Panc1 (cell line): ENCODE results near the gene AVL9. TPM values are rescaled to one million over a fixed set of nuclear protein-coding genes. Genes with fewer than 3 reads are reported as not detected.

Source experiments
- ATAC-seq: fragments of 200-7000 bp; cut with Tn5 transposase; 2 replicates; pipeline ENCODE4 v1.9.1; 2020; ENCODE audit warnings: mild to moderate bottlenecking, moderate library complexity
- BruUV-seq: library from RNA; stranded (reverse); fragments of 400-500 nt; replicated peaks from 2 replicates; lab custom pipeline; 2021; lab: Mats Ljungman, UMichigan
- CTCF ChIA-PET: fragments of 300-600 bp; sonication (Branson Sonifier 250); formaldehyde crosslinking; loops from one replicate; lab custom pipeline; 2022; ENCODE audit warnings: antibody characterized with exemption; lab: Charles Lee
- POLR2A ChIA-PET: fragments of 300-600 bp; sonication (Branson Sonifier 250); formaldehyde crosslinking; loops from one replicate; lab custom pipeline; 2022; ENCODE audit warnings: antibody characterized with exemption; lab: Charles Lee
- DNase-seq: peaks from one replicate; pipeline ENCODE4 v3.0.0-alpha.2; 2010; ENCODE audit warnings: low read depth, low spot score
- H3K27ac ChIP-seq: 2 replicates; pipeline ENCODE4 v1.5.1; 2011; ENCODE audit warnings: mild to moderate bottlenecking, low read length, inconsistent platforms
- H3K27me3 ChIP-seq: fragments of 200-500 bp; sonication (Bioruptor generic); 2 replicates; pipeline ENCODE4 v1.6.0; 2014; ENCODE audit warnings: low read length, inconsistent platforms; ENCODE audit not compliant: control insufficient read depth, insufficient read depth
- H3K36me3 ChIP-seq: fragments of 200-500 bp; sonication (Bioruptor generic); 2 replicates; pipeline ENCODE4 v1.5.1; 2014; ENCODE audit warnings: inconsistent platforms, mild to moderate bottlenecking, low read length, moderate library complexity; ENCODE audit not compliant: control insufficient read depth, insufficient read depth
- H3K4me1 ChIP-seq: 2 replicates; pipeline ENCODE4 v1.5.1; 2011; ENCODE audit warnings: inconsistent platforms, mild to moderate bottlenecking, low read length, moderate library complexity; ENCODE audit not compliant: control insufficient read depth, insufficient read depth
- H3K4me3 ChIP-seq, 2 experiments: 2 replicates each; pipeline ENCODE4 v1.5.1; 2011 to 2012; ENCODE audit warnings: low read depth in 2 of 2, low read length in 2 of 2, mild to moderate bottlenecking in 2 of 2, inconsistent platforms in 1 of 2, moderate library complexity in 1 of 2
- H3K9me3 ChIP-seq: fragments of 200-500 bp; sonication (Bioruptor generic); 2 replicates; pipeline ENCODE4 v1.5.1; 2014; ENCODE audit warnings: low read depth, mild to moderate bottlenecking, inconsistent platforms, low read length, moderate library complexity; ENCODE audit not compliant: control insufficient read depth, insufficient read depth
- CTCF ChIP-seq: fragments of 450-650 bp; IDR thresholded peaks from 2 replicates; pipeline ENCODE4 v1.5.1; 2017; ENCODE audit warnings: mild to moderate bottlenecking
- POLR2AphosphoS5 ChIP-seq: IDR thresholded peaks from 2 replicates; pipeline ENCODE4 v1.6.1; 2012; ENCODE audit warnings: mild to moderate bottlenecking, low read depth, low read length, moderate library complexity
- REST ChIP-seq, 2 experiments: IDR thresholded peaks; 2 replicates each; pipeline ENCODE4 v1.6.1; 2011 to 2012; ENCODE audit warnings: low read depth in 2 of 2, control low read depth in 1 of 2, low read length in 1 of 2, mild to moderate bottlenecking in 1 of 2, moderate library complexity in 1 of 2; ENCODE audit not compliant: insufficient read depth in 1 of 2
- SIN3A ChIP-seq: IDR thresholded peaks from 2 replicates; pipeline ENCODE4 v1.6.1; 2012; ENCODE audit warnings: low read depth, mild to moderate bottlenecking, low read length, moderate library complexity, borderline replicate concordance; ENCODE audit not compliant: insufficient read depth
- TCF7L2 ChIP-seq: IDR thresholded peaks from 2 replicates; pipeline ENCODE4 v1.6.1; 2011; ENCODE audit warnings: mild to moderate bottlenecking, low read depth, low read length, inconsistent platforms
- in situ Hi-C: cut with HindIII; loops from 2 replicates; pipeline ENCODE4 v1.10.0; 2016; ENCODE audit warnings: low sequenced_read_pairs, low pct_unique_long_range_greater_than_20kb
- intact Hi-C: fragments of 100-400 bp; cut with micrococcal nuclease; formaldehyde crosslinking; loops from one replicate; pipeline ENCODE4 v1.10.0; 2022; ENCODE audit not compliant: unreplicated experiment
- total RNA-seq: library from RNA; stranded (reverse); gene quantifications from one replicate; pipeline ENCODE4 v1.2.1, GENCODE V29; 2021; ENCODE audit not compliant: unreplicated experiment

AVL9 gene
- total RNA-seq, 1 experiment from 2014 or later = 66.6 TPM

- no TSS peak for BruUV-seq
- in situ Hi-C loops = no loop called here
Observed at GRCh38 chr7:32453341-32454011, 41.8 kb upstream of the AVL9 start.

GRCh38 chr7:32458025-32458424 lies 37.3 kb upstream of the AVL9 start:
- Histone ChIP-seq H3K9me3 (no peaks in the 10 kb centered on the region), H3K27ac (no peak overlapping the region), H3K4me1 (no peaks in the 10 kb centered on the region), H3K36me3 (no peaks in the 10 kb centered on the region), H3K27me3 (peaks cover 4% of the 10 kb centered on the region; the same call in 1 of the 2 replicates), H3K4me3 (no peak overlapping the region)
- no peak for TF ChIP-seq CTCF
- TF ChIP-seq POLR2AphosphoS5 = no peak
- no peak for TF ChIP-seq REST (IDR thresholded peaks at IDR 0.05; ENCODE audit: insufficient read depth in 1 of 2, low read depth in 2 of 2, low read length in 1 of 2)
- TF ChIP-seq TCF7L2 = no peak
- no peak for TF ChIP-seq SIN3A
- DNase-seq (no peak), ATAC-seq (no peak)
- POLR2A ChIA-PET = no interaction called here
- in situ Hi-C loops (no loop called here), intact Hi-C loops (loop anchor here (1.0 kb wide), 1 partner anchor 45 kb away; no protein-coding TSS in a partner anchor)
- BruUV-seq = no TSS peak
- CTCF ChIA-PET = no interaction called here

More at GRCh38 chr7:32453341-32454011, 41.8 kb upstream of the AVL9 start:
- no peak for DNase-seq
- no peak for ATAC-seq
- Histone ChIP-seq H3K27me3 (peaks cover 6% of the 10 kb centered on the region; the same call in 1 of the 2 replicates), H3K4me1 (no peaks in the 10 kb centered on the region), H3K27ac (no peak overlapping the region), H3K9me3 (no peaks in the 10 kb centered on the region), H3K4me3 (no peak overlapping the region), H3K36me3 (no peaks in the 10 kb centered on the region)
- TF ChIP-seq REST (IDR thresholded peaks at IDR 0.05; ENCODE audit: insufficient read depth in 1 of 2, low read depth in 2 of 2, low read length in 1 of 2) (no peak), CTCF (no peak), POLR2AphosphoS5 (no peak), TCF7L2 (no peak), SIN3A (no peak)
- intact Hi-C loops = no loop called here
- CTCF ChIA-PET = no interaction called here
- POLR2A ChIA-PET = no interaction called here
